B cell (primary cell): ENCODE data around the gene SFMBT2. TPM values are rescaled to one million over a fixed set of nuclear protein-coding genes. Genes with fewer than 3 reads are reported as not detected.

Source experiments
- ATAC-seq: fragments of 200-7000 bp; cut with Tn5 transposase; one replicate; pipeline ENCODE4 v1.10.0; 2021; ENCODE audit warnings: low read depth, mild to moderate bottlenecking, moderate number of reproducible peaks, moderate library complexity
- CTCF ChIA-PET: fragments of 350-600 bp; sonication (Branson Sonifier 250); formaldehyde crosslinking; loops from one replicate; lab custom pipeline; 2021; ENCODE audit warnings: antibody characterized with exemption, inconsistent platforms; lab: Charles Lee
- POLR2A ChIA-PET: fragments of 350-600 bp; sonication (Branson Sonifier 250); formaldehyde crosslinking; loops from one replicate; lab custom pipeline; 2021; ENCODE audit warnings: antibody characterized with exemption; lab: Charles Lee
- DNase-seq: peaks from one replicate; pipeline ENCODE4 v3.0.0; 2013
- H2AFZ ChIP-seq: 2 replicates; pipeline ENCODE4 v1.6.1; 2012; ENCODE audit warnings: mild to moderate bottlenecking, low read depth, low read length; ENCODE audit not compliant: insufficient read depth, poor library complexity, severe bottlenecking
- H3K27ac ChIP-seq, 2 donors: 1 replicate in 1 of 2; 2 replicates in 1 of 2; pipeline ENCODE4 v1.5.1; 2012 to 2013; ENCODE audit warnings: low read length in 2 of 2, mild to moderate bottlenecking in 2 of 2, moderate library complexity in 1 of 2
- H3K27me3 ChIP-seq, 4 experiments: fragments of 200-600 bp in 1 of 4; sonication (generic) in 1 of 4; replicated peaks in 1 of 4; 1 replicate in 2 of 4; 2 replicates in 2 of 4; pipeline versions ENCODE4 v1.6.1 to v1.7.0; 2013 to 2016; ENCODE audit warnings: low read length in 3 of 4, mild to moderate bottlenecking in 2 of 4, mixed read lengths in 1 of 4, moderate library complexity in 1 of 4; ENCODE audit not compliant: insufficient read depth in 4 of 4, control insufficient read depth in 3 of 4; ENCODE audit errors: control extremely low read depth in 1 of 4
- H3K36me3 ChIP-seq, 2 experiments: replicated peaks in 1 of 2; 1 replicate in 1 of 2; 2 replicates in 1 of 2; pipeline versions ENCODE4 v1.6.1 to v1.7.1; 2013; ENCODE audit warnings: low read length in 1 of 2; ENCODE audit not compliant: insufficient read depth in 2 of 2, control insufficient read depth in 1 of 2; ENCODE audit errors: control extremely low read depth in 1 of 2, extremely low read depth in 1 of 2
- H3K4me1 ChIP-seq, 2 donors: fragments of 200-600 bp in 1 of 2; sonication (generic) in 1 of 2; 1 replicate in 1 of 2; 2 replicates in 1 of 2; pipeline versions ENCODE4 v1.5.1 to v1.6.1; 2013 to 2017; ENCODE audit warnings: low read length in 2 of 2; ENCODE audit not compliant: control insufficient read depth in 2 of 2, insufficient read depth in 2 of 2
- H3K4me2 ChIP-seq: replicated peaks from 2 replicates; pipeline ENCODE3; 2012; ENCODE audit warnings: mild to moderate bottlenecking, low read depth, low read length; ENCODE audit not compliant: poor library complexity, severe bottlenecking
- H3K4me3 ChIP-seq, 5 experiments: fragments of 200-600 bp in 1 of 5; sonication (generic) in 1 of 5; 1 replicate in 3 of 5; 2 replicates in 2 of 5; pipeline versions ENCODE4 v1.5.1 to v1.7.0; 2011 to 2016; ENCODE audit warnings: low read length in 4 of 5, mild to moderate bottlenecking in 4 of 5, low read depth in 2 of 5, control low read depth in 1 of 5, moderate library complexity in 1 of 5; ENCODE audit not compliant: insufficient read depth in 1 of 5; ENCODE audit errors: control extremely low read depth in 1 of 5, extremely low read depth in 1 of 5
- H3K79me2 ChIP-seq: fragments of 200-600 bp; sonication (generic); one replicate; pipeline ENCODE4 v1.6.0; 2016; ENCODE audit warnings: low read length; ENCODE audit not compliant: control insufficient read depth, insufficient read depth
- H3K9ac ChIP-seq: fragments of 200-600 bp; sonication (generic); 2 replicates; pipeline ENCODE4 v1.6.1; 2017; ENCODE audit warnings: mild to moderate bottlenecking, low read length, moderate library complexity
- H3K9me3 ChIP-seq, 3 donors: one replicate each; pipeline versions ENCODE4 v1.6.1 to v1.7.1; 2013; ENCODE audit warnings: low read length in 2 of 3; ENCODE audit not compliant: control insufficient read depth in 2 of 3, insufficient read depth in 1 of 3; ENCODE audit errors: control extremely low read depth in 1 of 3
- H4K20me1 ChIP-seq: 2 replicates; pipeline ENCODE4 v1.6.0; 2012; ENCODE audit warnings: mild to moderate bottlenecking, low read length; ENCODE audit not compliant: insufficient read depth, control insufficient read depth, poor library complexity, severe bottlenecking
- H3K27ac Mint-ChIP-seq: one replicate; pipeline ENCODE4 v1.8.0; 2021; ENCODE audit warnings: mixed read lengths
- H3K27me3 Mint-ChIP-seq: one replicate; pipeline ENCODE4 v1.8.0; 2021; ENCODE audit warnings: mixed read lengths
- H3K4me1 Mint-ChIP-seq: one replicate; pipeline ENCODE4 v1.8.0; 2021; ENCODE audit warnings: mixed read lengths
- H3K4me3 Mint-ChIP-seq: one replicate; pipeline ENCODE4 v1.8.0; 2021; ENCODE audit warnings: mixed read lengths
- H3K9me3 Mint-ChIP-seq: one replicate; pipeline ENCODE4 v1.8.0; 2022; ENCODE audit warnings: mixed read lengths; ENCODE audit not compliant: insufficient read depth
- EZH2 ChIP-seq: IDR thresholded peaks from 2 replicates; pipeline ENCODE4 v1.6.1; 2012; ENCODE audit warnings: borderline replicate concordance, low read depth, mild to moderate bottlenecking, moderate library complexity, low read length; ENCODE audit not compliant: insufficient read depth, poor library complexity, severe bottlenecking
- whole genome bisulfite sequencing: methylation state at CpG from one replicate; pipeline ENCODE4 v1.1.5; 2013; ENCODE audit warnings: missing lambda C conversion rate; ENCODE audit not compliant: insufficient coverage; 5-methylcytosine and 5-hydroxymethylcytosine counted together
- intact Hi-C: fragments of 100-400 bp; cut with micrococcal nuclease; formaldehyde crosslinking; loops from one replicate; pipeline ENCODE4 v1.10.0; 2022
- polyA plus RNA-seq: library from polyadenylated mRNA; depleted of rRNA; stranded (reverse); fragments of >200 nt; gene quantifications from 2 replicates; pipeline ENCODE4 v1.2.3, GENCODE V29; 2012
- total RNA-seq, 2 donors: library from RNA; stranded (reverse); fragments of 120-200 nt in 1 of 2; gene quantifications; 1 replicate in 1 of 2; 2 replicates in 1 of 2; pipeline versions ENCODE4 v1.2.3 to v1.2.4, GENCODE V29; 2013 to 2022
- TF ChIP-seq, protein P1 (sequence below): fragments of 200-600 bp; IDR thresholded peaks from one replicate; pipeline ENCODE4 v1.8.0; 2022; ENCODE audit warnings: antibody characterized with exemption, mild to moderate bottlenecking

SFMBT2 gene
- total and polyA plus RNA-seq, 2 donors (not counting 1 experiment from before 2014, with no cell fraction given): 2.3 to 24.0 TPM

- no peak for DNase-seq
Measured at GRCh38 chr10:7412928-7413282, 2.1 kb upstream of the SFMBT2 start.

More at GRCh38 chr10:7412928-7413282, 2.1 kb upstream of the SFMBT2 start:
- Mint-ChIP-seq H3K9me3 (no peaks in the 10 kb centered on the region), H3K27ac (no peak overlapping the region), H3K4me3 (peak overlapping the region; percentile 93), H3K27me3 (peaks cover 10% of the 10 kb centered on the region), H3K4me1 (peaks cover 32% of the 10 kb centered on the region)
- Histone ChIP-seq H4K20me1 (no peaks in the 10 kb centered on the region), H3K36me3 (no peaks in the 10 kb centered on the region), H3K9ac (peak overlapping the region; percentile 64), H3K4me2 (peak overlapping the region; percentile 99), H2AFZ (peak overlapping the region; percentile 82), H3K4me3 (peak overlapping the region in 4 of 5 experiments; percentile 23 to 75 (median 66)), H3K79me2 (peaks cover 24% of the 10 kb centered on the region), H3K4me1 (peaks cover 16 to 26% of the 10 kb centered on the region in 2 donors), H3K27ac (no peak overlapping the region), H3K9me3 (peaks cover 0 to 6% (median 0%) of the 10 kb centered on the region in 3 donors), H3K27me3 (peaks cover 0 to 21% (median 11%) of the 10 kb centered on the region in 4 experiments)
- ChIA-PET POLR2A (no interaction called here), CTCF (interaction anchor here (1.4 to 1.7 kb wide), 2 partner anchors 154 to 274 kb away, joined by 3 to 5 read pairs; no protein-coding TSS in a partner anchor)
- intact Hi-C loops: loop anchor here (5.0 kb wide), 2 partner anchors 34 to 1731 kb away; partner anchors contain the start of gene TASOR2
- TF ChIP-seq EZH2: no peak
- TF ChIP-seq, protein P1, sequence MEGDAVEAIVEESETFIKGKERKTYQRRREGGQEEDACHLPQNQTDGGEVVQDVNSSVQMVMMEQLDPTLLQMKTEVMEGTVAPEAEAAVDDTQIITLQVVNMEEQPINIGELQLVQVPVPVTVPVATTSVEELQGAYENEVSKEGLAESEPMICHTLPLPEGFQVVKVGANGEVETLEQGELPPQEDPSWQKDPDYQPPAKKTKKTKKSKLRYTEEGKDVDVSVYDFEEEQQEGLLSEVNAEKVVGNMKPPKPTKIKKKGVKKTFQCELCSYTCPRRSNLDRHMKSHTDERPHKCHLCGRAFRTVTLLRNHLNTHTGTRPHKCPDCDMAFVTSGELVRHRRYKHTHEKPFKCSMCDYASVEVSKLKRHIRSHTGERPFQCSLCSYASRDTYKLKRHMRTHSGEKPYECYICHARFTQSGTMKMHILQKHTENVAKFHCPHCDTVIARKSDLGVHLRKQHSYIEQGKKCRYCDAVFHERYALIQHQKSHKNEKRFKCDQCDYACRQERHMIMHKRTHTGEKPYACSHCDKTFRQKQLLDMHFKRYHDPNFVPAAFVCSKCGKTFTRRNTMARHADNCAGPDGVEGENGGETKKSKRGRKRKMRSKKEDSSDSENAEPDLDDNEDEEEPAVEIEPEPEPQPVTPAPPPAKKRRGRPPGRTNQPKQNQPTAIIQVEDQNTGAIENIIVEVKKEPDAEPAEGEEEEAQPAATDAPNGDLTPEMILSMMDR: no peak
- ATAC-seq: no peak
- WGBS: 8% methylated on average over 29 of the region's 32 CpGs
